ENCODE data around the gene SLC25A5. TPM values are rescaled to one million over a fixed set of nuclear protein-coding genes. Genes with fewer than 3 reads are reported as not detected.
A peak's percentile ranks its signal among the peaks of the same experiment; 100 is the strongest.
"Not testable (repeated sequence)": the region's sequence is repeated elsewhere in the genome, so short reads cannot be mapped to it uniquely, and the experiment has no call there.

SLC25A5 gene
- 118 TPM for total RNA-seq

DNA sequence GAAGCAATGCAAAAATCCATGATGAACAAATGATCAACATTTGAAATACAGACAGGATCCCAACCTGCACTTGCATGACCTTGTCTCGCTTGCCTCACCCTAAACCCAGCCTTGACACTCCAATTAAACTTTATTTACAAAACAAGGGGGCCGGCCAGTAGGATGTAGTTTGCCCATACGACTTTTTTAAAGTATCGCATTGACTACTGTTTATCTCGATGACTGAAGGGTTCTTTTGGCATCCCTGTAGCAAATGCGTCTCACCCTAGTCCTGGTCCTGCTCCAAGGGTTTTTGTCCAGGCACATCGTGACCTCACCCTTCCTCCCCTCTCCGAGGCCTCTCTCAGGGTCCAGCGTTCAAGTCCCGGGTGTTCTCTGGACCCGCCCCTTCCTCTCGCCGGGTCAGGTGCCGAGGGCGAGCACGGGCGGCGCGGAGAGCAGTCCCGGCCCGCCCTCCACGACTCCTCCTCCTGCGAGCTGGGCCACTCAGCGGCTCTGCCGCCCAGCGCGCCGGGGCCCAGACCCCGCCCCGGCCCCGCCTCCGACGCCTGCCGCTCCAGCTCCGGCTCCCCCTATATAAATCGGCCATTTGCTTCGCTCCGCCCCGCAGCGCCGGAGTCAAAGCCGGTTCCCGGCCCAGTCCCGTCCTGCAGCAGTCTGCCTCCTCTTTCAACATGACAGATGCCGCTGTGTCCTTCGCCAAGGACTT is at the start of gene SLC25A5:
Gene SLC25A5, plus strand, starts transcription at position 603 of the 709 bp plus-strand sequence. Its CDS starts 72 bp downstream, at position 675.
- Histone ChIP-seq H3K27me3 (ENCODE audit: control insufficient read depth in 3 of 3, insufficient read depth in 3 of 3, low read length in 3 of 3) (no peaks in the 10 kb centered on the region), H3K4me3 (ENCODE audit: low read length in 3 of 3) (peak within 1 kb of the TSS; percentile 81 to 84 (median 81)), H3K4me1 (ENCODE audit: control insufficient read depth in 3 of 3, insufficient read depth in 3 of 3, low read length in 3 of 3) (peaks cover 6 to 20% (median 13%) of the 10 kb centered on the region in 3 donors), H3K27ac (ENCODE audit: low read depth, low read length) (peak within 1 kb of the TSS; percentile 97), H3K9me3 (ENCODE audit: control insufficient read depth in 3 of 3, low read length in 3 of 3) (no peaks in the 10 kb centered on the region), H3K36me3 (ENCODE audit: control insufficient read depth in 3 of 3, insufficient read depth in 3 of 3, low read length in 3 of 3) (peaks cover 8 to 13% (median 12%) of the 10 kb centered on the region in 3 donors), H3K9ac (ENCODE audit: low read depth in 1 of 3, low read length in 3 of 3) (peak within 1 kb of the TSS; percentile 89 to 93 (median 93))

DNA sequence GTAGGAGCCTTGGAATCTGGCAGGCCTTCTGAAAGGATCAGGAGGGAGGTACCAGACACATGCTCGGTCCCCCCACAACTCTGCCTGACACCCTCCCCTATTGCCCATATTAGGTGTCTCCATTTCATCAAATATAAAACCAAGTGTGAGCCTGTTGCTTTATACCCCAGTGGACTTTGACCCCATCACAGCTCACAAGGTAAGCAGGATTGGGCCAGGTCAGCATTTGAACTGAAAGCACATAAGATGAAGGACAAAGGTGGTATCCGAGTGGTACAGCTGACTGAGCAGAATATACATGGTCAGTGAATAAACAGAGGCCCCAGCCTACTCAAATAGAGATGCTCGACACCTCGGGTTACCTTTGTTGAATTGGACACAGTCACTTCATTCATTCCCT is 49.1 kb upstream of the SLC25A5 start:
- H3K36me3 ChIP-seq (ENCODE audit: control insufficient read depth in 3 of 3, insufficient read depth in 3 of 3, low read length in 3 of 3) = no peaks in the 10 kb centered on the region

DNA sequence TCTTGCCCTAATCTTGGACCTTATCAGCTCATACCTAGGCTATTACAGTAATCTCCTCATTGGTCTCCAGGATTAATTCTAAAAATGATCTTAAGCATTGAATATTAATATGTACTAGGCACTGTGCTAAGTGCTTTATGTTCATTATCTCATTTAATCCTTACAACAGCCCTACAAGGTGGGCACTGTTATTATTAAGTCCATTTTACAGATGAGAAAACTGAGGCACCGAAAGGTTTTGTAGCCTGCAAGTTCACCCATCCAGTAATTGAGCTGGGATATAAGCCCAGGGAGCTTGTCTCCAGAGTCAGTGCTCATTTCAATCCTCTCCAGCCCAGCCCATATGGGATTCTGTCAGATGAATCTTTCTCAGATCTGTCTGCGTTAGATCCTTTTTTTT is 48.3 kb upstream of the SLC25A5 start:
- Histone ChIP-seq H3K9me3 (ENCODE audit: control insufficient read depth in 3 of 3, low read length in 3 of 3) (no peaks in the 10 kb centered on the region), H3K4me1 (ENCODE audit: control insufficient read depth in 3 of 3, insufficient read depth in 3 of 3, low read length in 3 of 3) (no peaks in the 10 kb centered on the region), H3K9ac (ENCODE audit: low read depth in 1 of 3, low read length in 3 of 3) (no peak overlapping the region), H3K27ac (ENCODE audit: low read depth, low read length) (no peak overlapping the region), H3K27me3 (ENCODE audit: control insufficient read depth in 3 of 3, insufficient read depth in 3 of 3, low read length in 3 of 3) (no peaks in the 10 kb centered on the region), H3K36me3 (ENCODE audit: control insufficient read depth in 3 of 3, insufficient read depth in 3 of 3, low read length in 3 of 3) (no peaks in the 10 kb centered on the region), H3K4me3 (ENCODE audit: low read length in 3 of 3) (no peak overlapping the region)

More for the DNA sequence above, 49.1 kb upstream of the SLC25A5 start:
- Histone ChIP-seq H3K4me1 (ENCODE audit: control insufficient read depth in 3 of 3, insufficient read depth in 3 of 3, low read length in 3 of 3) (no peaks in the 10 kb centered on the region), H3K9me3 (ENCODE audit: control insufficient read depth in 3 of 3, low read length in 3 of 3) (no peaks in the 10 kb centered on the region), H3K27me3 (ENCODE audit: control insufficient read depth in 3 of 3, insufficient read depth in 3 of 3, low read length in 3 of 3) (no peaks in the 10 kb centered on the region), H3K9ac (ENCODE audit: low read depth in 1 of 3, low read length in 3 of 3) (no peak overlapping the region), H3K27ac (ENCODE audit: low read depth, low read length) (no peak overlapping the region), H3K4me3 (ENCODE audit: low read length in 3 of 3) (no peak overlapping the region)

DNA sequence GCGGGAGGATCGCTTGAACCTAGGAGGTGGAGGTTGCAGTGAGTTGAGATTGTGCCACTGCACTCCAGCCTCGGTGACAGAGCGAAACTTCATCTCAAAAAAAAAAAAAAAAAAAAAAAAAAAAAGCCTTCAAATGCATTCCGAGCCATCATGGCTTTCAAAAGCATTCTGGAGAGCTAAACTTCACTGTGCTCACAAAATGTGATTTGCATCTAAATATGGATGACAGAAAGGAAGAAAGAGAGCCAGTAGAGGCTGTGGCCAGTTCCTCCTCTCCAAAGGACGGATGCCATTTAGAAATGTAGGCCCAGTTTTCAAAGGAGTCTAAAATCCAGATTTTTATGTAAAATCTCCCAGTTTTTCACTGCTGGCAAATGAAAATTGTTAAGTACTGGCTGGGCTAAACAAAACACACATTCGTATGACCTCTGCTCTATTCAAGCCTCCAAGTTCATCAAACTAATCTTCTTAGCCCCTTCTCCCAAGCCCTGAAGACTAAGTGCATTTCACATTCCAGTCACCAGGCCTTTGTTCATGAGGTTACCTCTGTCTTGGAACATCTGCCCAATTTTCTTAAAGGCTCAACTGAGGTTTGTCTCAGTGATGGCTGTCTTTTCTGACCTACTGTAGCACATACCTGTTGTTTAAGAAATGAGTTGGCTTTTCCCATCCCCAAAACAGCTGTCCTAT is 47.1 kb upstream of the SLC25A5 start:
- Histone ChIP-seq H3K36me3 (ENCODE audit: control insufficient read depth in 3 of 3, insufficient read depth in 3 of 3, low read length in 3 of 3) (no peaks in the 10 kb centered on the region), H3K9ac (ENCODE audit: low read depth in 1 of 3, low read length in 3 of 3) (no peak overlapping the region), H3K9me3 (ENCODE audit: control insufficient read depth in 3 of 3, low read length in 3 of 3) (no peaks in the 10 kb centered on the region)

DNA sequence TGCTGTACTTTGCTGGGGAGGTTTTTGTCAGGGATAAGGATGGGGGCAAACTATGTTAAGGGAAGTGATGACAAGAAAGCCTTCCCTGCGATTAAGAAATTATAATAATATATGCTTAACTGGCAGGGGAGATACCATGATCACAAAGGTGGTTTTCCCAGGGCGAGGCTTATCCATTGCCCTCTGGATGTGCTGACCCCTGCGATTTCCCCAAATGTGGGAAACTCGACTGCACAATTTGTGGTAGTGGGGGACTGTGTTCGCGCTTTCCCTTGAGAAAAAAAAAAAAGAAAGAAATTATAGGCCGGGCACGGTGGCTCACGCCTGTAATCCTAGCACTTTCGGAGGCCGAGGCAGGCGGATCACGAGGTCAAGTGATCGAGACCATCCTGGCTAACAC is 44.6 kb upstream of the SLC25A5 start:
- Histone ChIP-seq H3K36me3 (ENCODE audit: control insufficient read depth in 3 of 3, insufficient read depth in 3 of 3, low read length in 3 of 3) (no peaks in the 10 kb centered on the region), H3K4me1 (ENCODE audit: control insufficient read depth in 3 of 3, insufficient read depth in 3 of 3, low read length in 3 of 3) (no peaks in the 10 kb centered on the region), H3K9ac (ENCODE audit: low read depth in 1 of 3, low read length in 3 of 3) (no peak overlapping the region), H3K4me3 (ENCODE audit: low read length in 3 of 3) (no peak overlapping the region), H3K27me3 (ENCODE audit: control insufficient read depth in 3 of 3, insufficient read depth in 3 of 3, low read length in 3 of 3) (no peaks in the 10 kb centered on the region), H3K9me3 (ENCODE audit: control insufficient read depth in 3 of 3, low read length in 3 of 3) (no peaks in the 10 kb centered on the region), H3K27ac (ENCODE audit: low read depth, low read length) (no peak overlapping the region)

More for the DNA sequence above, 47.1 kb upstream of the SLC25A5 start:
- H3K4me3 ChIP-seq (ENCODE audit: low read length in 3 of 3) = no peak overlapping the region
- H3K27ac ChIP-seq (ENCODE audit: low read depth, low read length) = no peak overlapping the region
- no peaks in the 10 kb centered on the region for H3K27me3 ChIP-seq (ENCODE audit: control insufficient read depth in 3 of 3, insufficient read depth in 3 of 3, low read length in 3 of 3)
- no peaks in the 10 kb centered on the region for H3K4me1 ChIP-seq (ENCODE audit: control insufficient read depth in 3 of 3, insufficient read depth in 3 of 3, low read length in 3 of 3)

DNA sequence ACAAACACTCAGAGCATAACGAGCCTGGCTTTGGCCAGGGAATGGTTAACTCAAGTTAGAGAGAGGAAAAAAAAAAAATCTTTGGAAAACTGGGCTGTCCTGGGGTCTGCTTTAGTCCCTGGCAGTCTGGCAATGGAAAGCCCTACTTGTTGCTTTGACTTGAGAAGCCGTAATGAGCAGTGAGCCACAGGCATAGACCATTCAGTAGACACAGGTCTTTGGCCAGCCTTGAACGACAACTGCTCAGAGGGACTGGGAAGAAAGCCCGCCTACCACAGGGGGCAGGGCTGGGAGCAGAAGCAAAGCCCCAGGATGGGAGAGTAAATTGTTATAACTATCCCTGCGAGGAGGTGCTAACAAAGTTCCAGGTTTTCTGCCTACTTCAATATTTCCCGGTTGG is 43.2 kb upstream of the SLC25A5 start:
- no peak overlapping the region for H3K4me3 ChIP-seq (ENCODE audit: low read length in 3 of 3)

DNA sequence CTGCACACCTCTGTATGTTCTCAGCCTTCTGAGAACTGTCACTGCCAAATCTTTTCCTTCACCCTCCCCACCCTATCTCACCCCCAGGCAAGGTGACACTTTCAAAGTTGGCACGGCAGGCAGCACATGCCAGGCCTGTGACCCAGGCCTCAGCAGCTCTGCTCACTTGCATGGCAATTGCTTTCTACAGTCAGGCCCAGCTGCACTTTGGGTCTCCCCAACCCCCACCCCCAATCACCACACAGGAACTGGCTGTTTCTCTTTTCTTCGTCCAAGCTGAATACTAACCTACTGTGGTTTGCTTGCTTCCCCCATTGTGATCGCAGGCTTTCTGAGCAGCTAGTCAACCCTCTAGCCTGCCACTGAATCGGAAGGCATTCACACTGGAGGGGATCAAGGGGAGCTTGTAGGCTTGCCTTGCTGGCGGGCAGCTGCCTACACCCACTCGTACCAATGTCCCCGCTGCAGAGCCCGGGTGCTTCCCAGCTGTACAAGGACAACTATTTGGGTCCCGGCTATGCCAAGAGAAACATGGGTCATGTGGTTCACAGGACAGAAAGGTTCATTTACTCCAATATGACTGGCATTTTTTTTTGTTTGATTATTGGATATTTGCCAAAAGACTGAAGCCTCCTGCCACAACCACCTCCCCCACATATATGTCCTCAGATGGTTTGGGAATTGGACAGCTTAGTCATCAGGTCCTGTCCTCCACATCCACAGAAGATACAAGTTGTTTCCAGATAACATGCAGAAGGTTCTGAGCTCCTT is 41.0 kb upstream of the SLC25A5 start:
- Histone ChIP-seq H3K9me3 (ENCODE audit: control insufficient read depth in 3 of 3, low read length in 3 of 3) (no peaks in the 10 kb centered on the region), H3K4me1 (ENCODE audit: control insufficient read depth in 3 of 3, insufficient read depth in 3 of 3, low read length in 3 of 3) (no peaks in the 10 kb centered on the region), H3K27ac (ENCODE audit: low read depth, low read length) (no peak overlapping the region)

More for the DNA sequence above, 43.2 kb upstream of the SLC25A5 start:
- H3K4me1 ChIP-seq (ENCODE audit: control insufficient read depth in 3 of 3, insufficient read depth in 3 of 3, low read length in 3 of 3) = no peaks in the 10 kb centered on the region
- no peak overlapping the region for H3K27ac ChIP-seq (ENCODE audit: low read depth, low read length)
- no peaks in the 10 kb centered on the region for H3K27me3 ChIP-seq (ENCODE audit: control insufficient read depth in 3 of 3, insufficient read depth in 3 of 3, low read length in 3 of 3)
- no peak overlapping the region for H3K9ac ChIP-seq (ENCODE audit: low read depth in 1 of 3, low read length in 3 of 3)
- no peaks in the 10 kb centered on the region for H3K36me3 ChIP-seq (ENCODE audit: control insufficient read depth in 3 of 3, insufficient read depth in 3 of 3, low read length in 3 of 3)
- H3K9me3 ChIP-seq (ENCODE audit: control insufficient read depth in 3 of 3, low read length in 3 of 3) = no peaks in the 10 kb centered on the region

DNA sequence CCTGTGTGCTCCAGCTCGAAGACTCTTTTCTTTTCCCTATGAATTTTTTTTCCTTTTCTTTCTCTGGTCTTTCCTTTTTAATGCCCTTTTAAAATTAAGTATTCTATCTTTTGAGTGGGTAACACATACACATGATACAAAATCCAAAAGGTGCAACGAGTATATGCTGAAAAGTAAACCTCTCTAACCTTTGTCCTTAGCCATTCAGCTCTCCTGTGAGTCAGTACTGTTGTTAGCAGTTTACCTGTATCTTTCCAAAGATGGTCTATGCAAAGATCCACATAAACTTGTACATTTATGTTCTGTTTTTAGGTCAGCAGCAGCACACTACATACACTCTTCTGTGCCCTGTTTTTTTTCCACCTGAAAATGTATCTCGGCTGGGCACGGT is 40.5 kb upstream of the SLC25A5 start:
- Histone ChIP-seq H3K27ac (ENCODE audit: low read depth, low read length) (no peak overlapping the region), H3K9ac (ENCODE audit: low read depth in 1 of 3, low read length in 3 of 3) (no peak overlapping the region)

More for the DNA sequence above, 41.0 kb upstream of the SLC25A5 start:
- H3K4me3 ChIP-seq (ENCODE audit: low read length in 3 of 3) = no peak overlapping the region
- no peaks in the 10 kb centered on the region for H3K27me3 ChIP-seq (ENCODE audit: control insufficient read depth in 3 of 3, insufficient read depth in 3 of 3, low read length in 3 of 3)
- no peak overlapping the region for H3K9ac ChIP-seq (ENCODE audit: low read depth in 1 of 3, low read length in 3 of 3)
- H3K36me3 ChIP-seq (ENCODE audit: control insufficient read depth in 3 of 3, insufficient read depth in 3 of 3, low read length in 3 of 3) = no peaks in the 10 kb centered on the region

DNA sequence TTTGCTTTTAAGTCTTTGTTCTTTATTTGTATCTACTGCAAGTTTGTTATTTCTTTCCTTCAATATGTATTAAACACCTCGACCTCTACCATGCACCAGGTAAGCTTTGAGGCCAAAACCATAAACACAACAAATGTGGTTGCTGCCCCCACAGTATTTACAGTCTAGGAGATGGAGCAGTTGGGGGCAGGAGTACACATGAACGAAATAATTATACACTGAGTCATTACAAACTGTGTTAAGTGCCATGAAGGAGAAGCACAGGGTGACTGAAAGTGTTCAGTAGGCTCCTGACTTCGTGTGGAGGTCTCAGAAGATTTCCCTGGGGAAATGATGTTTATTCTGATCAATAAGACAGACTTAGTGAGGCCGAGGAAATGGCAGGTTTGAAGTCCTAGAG is 38.8 kb upstream of the SLC25A5 start:
- Histone ChIP-seq H3K4me3 (ENCODE audit: low read length in 3 of 3) (no peak overlapping the region), H3K9me3 (ENCODE audit: control insufficient read depth in 3 of 3, low read length in 3 of 3) (no peaks in the 10 kb centered on the region), H3K9ac (ENCODE audit: low read depth in 1 of 3, low read length in 3 of 3) (no peak overlapping the region), H3K27me3 (ENCODE audit: control insufficient read depth in 3 of 3, insufficient read depth in 3 of 3, low read length in 3 of 3) (no peaks in the 10 kb centered on the region), H3K27ac (ENCODE audit: low read depth, low read length) (no peak overlapping the region), H3K36me3 (ENCODE audit: control insufficient read depth in 3 of 3, insufficient read depth in 3 of 3, low read length in 3 of 3) (no peaks in the 10 kb centered on the region), H3K4me1 (ENCODE audit: control insufficient read depth in 3 of 3, insufficient read depth in 3 of 3, low read length in 3 of 3) (no peaks in the 10 kb centered on the region)

More for the DNA sequence above, 40.5 kb upstream of the SLC25A5 start:
- no peak overlapping the region for H3K4me3 ChIP-seq (ENCODE audit: low read length in 3 of 3)
- no peaks in the 10 kb centered on the region for H3K4me1 ChIP-seq (ENCODE audit: control insufficient read depth in 3 of 3, insufficient read depth in 3 of 3, low read length in 3 of 3)
- no peaks in the 10 kb centered on the region for H3K9me3 ChIP-seq (ENCODE audit: control insufficient read depth in 3 of 3, low read length in 3 of 3)
- no peaks in the 10 kb centered on the region for H3K27me3 ChIP-seq (ENCODE audit: control insufficient read depth in 3 of 3, insufficient read depth in 3 of 3, low read length in 3 of 3)
- no peaks in the 10 kb centered on the region for H3K36me3 ChIP-seq (ENCODE audit: control insufficient read depth in 3 of 3, insufficient read depth in 3 of 3, low read length in 3 of 3)

DNA sequence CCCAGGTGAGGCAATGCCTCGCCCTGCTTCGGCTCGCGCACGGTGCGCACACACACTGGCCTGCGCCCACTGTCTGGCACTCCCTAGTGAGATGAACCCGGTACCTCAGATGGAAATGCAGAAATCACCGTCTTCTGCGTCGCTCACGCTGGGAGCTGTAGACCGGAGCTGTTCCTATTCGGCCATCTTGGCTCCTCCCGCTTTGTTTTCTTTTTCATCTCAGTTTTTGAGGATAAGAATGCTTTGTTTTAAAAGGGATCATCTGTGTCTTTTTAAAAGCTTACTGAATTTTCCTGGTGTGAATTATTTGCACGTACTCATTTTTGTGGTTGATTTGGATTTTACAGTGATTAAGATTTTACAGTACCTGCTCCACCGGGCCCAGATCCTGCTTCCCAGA is 26.9 kb upstream of the SLC25A5 start:
- not testable (repeated sequence) for H3K36me3 ChIP-seq (ENCODE audit: control insufficient read depth in 3 of 3, insufficient read depth in 3 of 3, low read length in 3 of 3); H3K4me1 ChIP-seq (ENCODE audit: control insufficient read depth in 3 of 3, insufficient read depth in 3 of 3, low read length in 3 of 3); H3K27ac ChIP-seq (ENCODE audit: low read depth, low read length); H3K27me3 ChIP-seq (ENCODE audit: control insufficient read depth in 3 of 3, insufficient read depth in 3 of 3, low read length in 3 of 3); H3K9me3 ChIP-seq (ENCODE audit: control insufficient read depth in 3 of 3, low read length in 3 of 3); H3K9ac ChIP-seq (ENCODE audit: low read depth in 1 of 3, low read length in 3 of 3); H3K4me3 ChIP-seq (ENCODE audit: low read length in 3 of 3)

All from skeletal muscle tissue (tissue), 4 donors.